ENCODE measurements around the gene AQP9.
A peak's percentile ranks its signal among the peaks of the same experiment; 100 is the strongest.

The AQP9 gene

GRCh38 chr15:58125333-58125732, 12.8 kb upstream of the AQP9 start:
- Histone ChIP-seq H4K91ac (ENCODE audit: low read depth, low read length) (no peak overlapping the region), H2BK120ac (ENCODE audit: insufficient read depth, low read length, poor library complexity) (no peak overlapping the region), H2AK5ac (ENCODE audit: low read length) (no peak overlapping the region), H3K4me3 (ENCODE audit: low read depth, low read length) (no peak overlapping the region), H3K79me2 (ENCODE audit: control insufficient read depth, insufficient read depth, low read length, poor library complexity) (no peaks in the 10 kb centered on the region), H3K9me3 (ENCODE audit: insufficient read depth, low read depth, low read length) (peaks cover 5% of the 10 kb centered on the region), H2BK5ac (ENCODE audit: low read depth, low read length, poor library complexity) (no peak overlapping the region), H3K27me3 (ENCODE audit: insufficient read depth, low read length) (no peaks in the 10 kb centered on the region), H3K18ac (ENCODE audit: low read length) (no peak overlapping the region), H2BK12ac (ENCODE audit: low read length) (no peak overlapping the region), H3K4me2 (ENCODE audit: low read length) (no peak overlapping the region), H3K36me3 (ENCODE audit: control insufficient read depth in 1 of 2, insufficient read depth in 2 of 2, low read length in 2 of 2) (no peaks in the 10 kb centered on the region), H3K14ac (ENCODE audit: low read length) (no peak overlapping the region), H3K4ac (ENCODE audit: low read depth, low read length) (no peak overlapping the region), H3K23ac (ENCODE audit: low read length) (no peak overlapping the region), H3K27ac (ENCODE audit: low read depth, low read length) (no peak overlapping the region), H3K79me1 (ENCODE audit: low read length) (no peaks in the 10 kb centered on the region), H2AFZ (ENCODE audit: insufficient read depth, low read length, poor library complexity) (no peak overlapping the region), H4K8ac (ENCODE audit: low read depth, low read length) (no peak overlapping the region), H4K12ac (ENCODE audit: low read depth, low read length) (no peak overlapping the region), H3K9ac (ENCODE audit: low read length) (no peak overlapping the region), H3K4me1 (ENCODE audit: control insufficient read depth in 1 of 2, insufficient read depth in 2 of 2, low read length in 2 of 2) (no peaks in the 10 kb centered on the region)
- no peak for DNase-seq

GRCh38 chr15:58134886-58135285, 3.3 kb upstream of the AQP9 start:
- no CpG with 5 or more reads among the region's 4 CpGs for WGBS (ENCODE audit: extremely low coverage, insufficient coverage, insufficient read length)
- Histone ChIP-seq H2BK12ac (ENCODE audit: low read length) (no peak overlapping the region), H2AK5ac (ENCODE audit: low read length) (no peak overlapping the region), H3K79me1 (ENCODE audit: low read length) (no peaks in the 10 kb centered on the region), H3K9me3 (ENCODE audit: insufficient read depth, low read depth, low read length) (no peaks in the 10 kb centered on the region), H3K14ac (ENCODE audit: low read length) (no peak overlapping the region), H3K4me1 (ENCODE audit: control insufficient read depth in 1 of 2, insufficient read depth in 2 of 2, low read length in 2 of 2) (no peaks in the 10 kb centered on the region), H3K4ac (ENCODE audit: low read depth, low read length) (no peak overlapping the region), H3K79me2 (ENCODE audit: control insufficient read depth, insufficient read depth, low read length, poor library complexity) (no peaks in the 10 kb centered on the region), H3K4me3 (ENCODE audit: low read depth, low read length) (no peak overlapping the region), H3K23ac (ENCODE audit: low read length) (no peak overlapping the region), H4K12ac (ENCODE audit: low read depth, low read length) (no peak overlapping the region), H3K27ac (ENCODE audit: low read depth, low read length) (no peak overlapping the region), H2BK120ac (ENCODE audit: insufficient read depth, low read length, poor library complexity) (no peak overlapping the region), H3K9ac (ENCODE audit: low read length) (no peak overlapping the region), H2AFZ (ENCODE audit: insufficient read depth, low read length, poor library complexity) (no peak overlapping the region), H4K91ac (ENCODE audit: low read depth, low read length) (no peak overlapping the region), H3K4me2 (ENCODE audit: low read length) (no peak overlapping the region), H4K8ac (ENCODE audit: low read depth, low read length) (no peak overlapping the region), H3K27me3 (ENCODE audit: insufficient read depth, low read length) (no peaks in the 10 kb centered on the region), H3K18ac (ENCODE audit: low read length) (no peak overlapping the region), H3K36me3 (ENCODE audit: control insufficient read depth in 1 of 2, insufficient read depth in 2 of 2, low read length in 2 of 2) (no peaks in the 10 kb centered on the region), H2BK5ac (ENCODE audit: low read depth, low read length, poor library complexity) (no peak overlapping the region)
- DNase-seq = no peak

GRCh38 chr15:58135511-58136174, 2.5 kb upstream of the AQP9 start:
- Histone ChIP-seq H2AFZ (ENCODE audit: insufficient read depth, low read length, poor library complexity) (no peak overlapping the region), H3K27ac (ENCODE audit: low read depth, low read length) (no peak overlapping the region), H3K4me3 (ENCODE audit: low read depth, low read length) (no peak overlapping the region), H3K79me1 (ENCODE audit: low read length) (no peaks in the 10 kb centered on the region), H3K9ac (ENCODE audit: low read length) (no peak overlapping the region), H4K8ac (ENCODE audit: low read depth, low read length) (no peak overlapping the region), H2BK5ac (ENCODE audit: low read depth, low read length, poor library complexity) (no peak overlapping the region), H3K4ac (ENCODE audit: low read depth, low read length) (no peak overlapping the region), H3K36me3 (ENCODE audit: control insufficient read depth in 1 of 2, insufficient read depth in 2 of 2, low read length in 2 of 2) (no peaks in the 10 kb centered on the region), H3K18ac (ENCODE audit: low read length) (no peak overlapping the region), H4K12ac (ENCODE audit: low read depth, low read length) (no peak overlapping the region), H2AK5ac (ENCODE audit: low read length) (no peak overlapping the region), H3K79me2 (ENCODE audit: control insufficient read depth, insufficient read depth, low read length, poor library complexity) (no peaks in the 10 kb centered on the region), H3K23ac (ENCODE audit: low read length) (no peak overlapping the region), H3K9me3 (ENCODE audit: insufficient read depth, low read depth, low read length) (no peaks in the 10 kb centered on the region), H3K27me3 (ENCODE audit: insufficient read depth, low read length) (no peaks in the 10 kb centered on the region), H2BK12ac (ENCODE audit: low read length) (no peak overlapping the region), H3K4me1 (ENCODE audit: control insufficient read depth in 1 of 2, insufficient read depth in 2 of 2, low read length in 2 of 2) (no peaks in the 10 kb centered on the region), H3K4me2 (ENCODE audit: low read length) (no peak overlapping the region), H4K91ac (ENCODE audit: low read depth, low read length) (no peak overlapping the region), H3K14ac (ENCODE audit: low read length) (no peak overlapping the region), H2BK120ac (ENCODE audit: insufficient read depth, low read length, poor library complexity) (no peak overlapping the region)
- no CpG with 5 or more reads among the region's 2 CpGs for WGBS (ENCODE audit: extremely low coverage, insufficient coverage, insufficient read length)
- DNase-seq = peak in 1 of 2 donors; percentile 56

- no peak overlapping the region for H3K23ac ChIP-seq (ENCODE audit: low read length)
- no peak overlapping the region for H2AFZ ChIP-seq (ENCODE audit: insufficient read depth, low read length, poor library complexity)
- no peak overlapping the region for H3K14ac ChIP-seq (ENCODE audit: low read length)
- DNase-seq = peak; percentile 77 to 97
- no peak overlapping the region for H3K4me3 ChIP-seq (ENCODE audit: low read depth, low read length)
- H3K27ac ChIP-seq (ENCODE audit: low read depth, low read length) = no peak overlapping the region
- no peak overlapping the region for H2BK120ac ChIP-seq (ENCODE audit: insufficient read depth, low read length, poor library complexity)
- H3K9me3 ChIP-seq (ENCODE audit: insufficient read depth, low read depth, low read length) = no peaks in the 10 kb centered on the region
- no peak overlapping the region for H4K8ac ChIP-seq (ENCODE audit: low read depth, low read length)
- no peaks in the 10 kb centered on the region for H3K36me3 ChIP-seq (ENCODE audit: control insufficient read depth in 1 of 2, insufficient read depth in 2 of 2, low read length in 2 of 2)
- H3K4me1 ChIP-seq (ENCODE audit: control insufficient read depth in 1 of 2, insufficient read depth in 2 of 2, low read length in 2 of 2) = no peaks in the 10 kb centered on the region
- H3K79me1 ChIP-seq (ENCODE audit: low read length) = no peaks in the 10 kb centered on the region
- no peak overlapping the region for H3K4ac ChIP-seq (ENCODE audit: low read depth, low read length)
- H3K4me2 ChIP-seq (ENCODE audit: low read length) = no peak overlapping the region
- no peak overlapping the region for H4K12ac ChIP-seq (ENCODE audit: low read depth, low read length)
- WGBS (ENCODE audit: extremely low coverage, insufficient coverage, insufficient read length) = no CpG with 5 or more reads among the region's 1 CpG
- H2BK12ac ChIP-seq (ENCODE audit: low read length) = no peak overlapping the region
- H3K27me3 ChIP-seq (ENCODE audit: insufficient read depth, low read length) = no peaks in the 10 kb centered on the region
- H2BK5ac ChIP-seq (ENCODE audit: low read depth, low read length, poor library complexity) = no peak overlapping the region
- no peaks in the 10 kb centered on the region for H3K79me2 ChIP-seq (ENCODE audit: control insufficient read depth, insufficient read depth, low read length, poor library complexity)
- H4K91ac ChIP-seq (ENCODE audit: low read depth, low read length) = no peak overlapping the region
- H2AK5ac ChIP-seq (ENCODE audit: low read length) = no peak overlapping the region
- no peak overlapping the region for H3K9ac ChIP-seq (ENCODE audit: low read length)
- no peak overlapping the region for H3K18ac ChIP-seq (ENCODE audit: low read length)
These were observed 1.4 kb upstream of the AQP9 start for GRCh38 chr15:58136731-58137130.
